Activated CD4-positive, CD25-positive, alpha-beta regulatory T cell treated with anti-CD3 and anti-CD28 coated beads, Interleukin-2, amount 50 U/mL, for 16 hours (primary cell): ENCODE data around the gene IL17RE.
"Not testable (repeated sequence)": the region's sequence is repeated elsewhere in the genome, so short reads cannot be mapped to it uniquely, and the experiment has no call there.

Source experiments
- DNase-seq: peaks from one replicate; pipeline ENCODE4 v3.0.0-alpha.2; 2020; ENCODE audit warnings: low read depth, low spot score

Gene IL17RE

DNA sequence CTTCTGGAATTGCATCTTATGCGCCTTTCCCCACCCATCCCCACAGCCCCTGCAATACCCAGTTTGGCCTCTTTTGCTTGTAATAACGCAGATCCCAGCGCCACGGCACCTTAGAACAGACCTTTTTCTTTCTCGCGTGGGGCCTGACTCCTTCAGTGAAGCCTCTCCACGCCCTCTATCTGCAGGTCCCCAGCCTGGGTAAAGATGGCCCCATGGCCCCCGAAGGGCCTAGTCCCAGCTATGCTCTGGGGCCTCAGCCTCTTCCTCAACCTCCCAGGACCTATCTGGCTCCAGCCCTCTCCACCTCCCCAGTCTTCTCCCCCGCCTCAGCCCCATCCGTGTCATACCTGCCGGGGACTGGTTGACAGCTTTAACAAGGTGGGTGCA lies 31.6 kb downstream of the IL17RE start:
- no peak for DNase-seq

DNA sequence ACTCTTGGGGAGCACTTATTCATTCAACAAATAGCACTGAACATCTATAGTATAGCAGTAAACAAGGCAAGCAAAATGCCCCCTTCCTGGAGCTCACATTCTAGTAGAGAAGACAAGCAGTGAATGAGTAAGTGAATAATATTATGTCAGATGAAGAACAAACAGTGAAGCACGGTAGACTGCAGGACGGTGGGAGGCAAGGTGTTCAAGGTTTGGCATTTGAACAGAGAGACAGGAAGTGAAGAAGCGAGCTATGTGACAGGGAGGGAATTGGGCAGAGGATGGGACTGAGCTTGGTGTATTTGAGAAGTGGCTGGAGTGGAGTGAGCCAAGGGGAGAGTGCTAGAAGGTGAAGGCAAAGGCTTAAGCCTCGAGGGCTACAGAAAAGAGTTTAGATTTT lies 32.3 kb downstream of the IL17RE start:
- no peak for DNase-seq

DNA sequence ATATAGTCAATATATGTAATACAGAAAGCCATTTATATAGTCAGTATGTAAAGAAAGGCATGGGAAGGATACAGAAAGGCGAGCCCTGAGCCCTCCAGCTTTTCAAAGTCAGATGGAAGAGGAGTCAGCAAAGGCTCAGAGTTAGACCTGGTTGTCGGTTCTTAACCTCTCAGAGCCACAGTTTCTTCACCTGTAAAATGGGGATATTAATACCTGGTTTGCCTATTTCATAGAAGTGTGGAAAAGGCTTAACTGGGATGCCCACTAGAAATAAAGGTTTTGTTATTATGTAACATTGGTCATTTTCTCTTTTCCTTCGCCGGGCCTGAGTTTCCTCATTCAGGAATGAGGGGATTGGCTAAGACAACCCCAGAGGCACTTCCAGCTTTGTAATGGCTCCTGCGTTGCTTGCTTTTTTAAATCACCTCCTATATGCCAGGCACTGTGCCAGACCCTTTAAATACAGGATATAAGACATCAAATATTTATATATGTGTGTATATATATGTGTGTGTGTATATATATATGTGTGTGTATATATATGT lies 33.4 kb downstream of the IL17RE start:
- DNase-seq, result no peak

DNA sequence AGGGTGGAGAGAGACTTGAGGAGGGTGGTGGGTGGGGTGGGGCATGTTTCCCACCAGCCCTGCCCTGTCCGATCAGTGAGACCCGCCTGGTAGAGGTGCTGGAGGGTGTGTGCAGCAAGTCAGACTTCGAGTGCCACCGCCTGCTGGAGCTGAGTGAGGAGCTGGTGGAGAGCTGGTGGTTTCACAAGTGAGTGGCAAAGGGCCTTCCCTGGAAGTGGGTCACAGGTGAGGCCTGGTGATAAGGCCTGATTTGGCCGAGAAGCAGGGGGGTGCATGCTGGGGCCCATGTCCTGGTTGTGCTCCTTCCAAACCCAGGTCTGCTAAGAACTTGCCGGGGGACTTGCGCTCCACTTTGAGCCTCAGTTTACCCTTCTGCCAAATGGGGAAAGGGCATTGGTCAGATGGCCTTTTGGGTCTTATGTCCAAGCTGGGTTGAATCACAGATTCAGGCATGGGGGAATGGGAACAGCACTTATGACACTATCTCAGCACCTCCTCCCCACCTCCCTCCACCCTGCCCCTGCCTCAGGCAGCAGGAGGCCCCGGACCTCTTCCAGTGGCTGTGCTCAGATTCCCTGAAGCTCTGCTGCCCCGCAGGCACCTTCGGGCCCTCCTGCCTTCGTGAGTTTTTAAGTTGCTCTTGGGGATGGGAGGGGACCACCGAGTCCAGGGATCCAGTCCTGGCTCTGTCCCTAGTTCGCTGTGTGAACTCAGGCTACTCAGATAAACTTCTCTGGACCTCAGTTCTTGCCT lies 35.0 kb downstream of the IL17RE start:
- no peak for DNase-seq

DNA sequence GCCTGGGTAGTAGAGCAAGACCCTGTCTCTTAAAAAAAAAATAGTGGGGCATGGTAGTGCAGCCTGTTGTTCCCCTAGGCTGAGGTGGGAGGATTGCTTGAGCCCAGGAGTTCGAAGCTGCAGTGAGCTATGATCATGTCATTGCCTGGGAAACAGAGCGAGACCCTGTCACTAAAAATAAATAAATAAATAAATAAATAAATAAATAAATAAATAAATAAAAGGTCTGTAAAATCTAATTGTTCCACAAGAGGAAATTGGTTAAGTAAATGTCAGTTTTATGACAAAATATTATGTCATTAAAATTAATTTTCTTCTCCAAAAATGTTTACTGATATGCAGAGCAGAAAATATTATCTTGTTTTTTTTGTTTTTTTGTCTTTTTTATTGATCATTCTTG lies 36.3 kb downstream of the IL17RE start:
- no peak for DNase-seq

DNA sequence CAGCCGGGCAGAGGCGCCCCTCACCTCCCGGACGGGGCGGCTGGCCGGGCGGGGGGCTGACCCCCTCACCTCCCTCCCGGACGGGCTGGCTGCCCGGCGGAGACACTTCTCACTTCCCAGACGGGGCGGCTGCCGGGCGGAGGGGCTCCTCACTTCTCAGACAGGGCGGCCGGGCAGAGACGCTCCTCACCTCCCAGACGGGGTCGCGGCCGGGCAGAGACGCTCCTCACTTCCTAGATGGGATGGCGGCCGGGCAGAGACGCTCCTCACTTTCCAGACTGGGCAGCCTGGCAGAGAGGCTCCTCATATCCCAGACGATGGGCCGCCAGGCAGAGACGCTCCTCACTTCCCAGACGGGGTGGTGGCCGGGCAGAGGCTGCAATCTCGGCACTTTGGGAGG lies 37.3 kb downstream of the IL17RE start:
- DNase-seq, result not testable (repeated sequence)

DNA sequence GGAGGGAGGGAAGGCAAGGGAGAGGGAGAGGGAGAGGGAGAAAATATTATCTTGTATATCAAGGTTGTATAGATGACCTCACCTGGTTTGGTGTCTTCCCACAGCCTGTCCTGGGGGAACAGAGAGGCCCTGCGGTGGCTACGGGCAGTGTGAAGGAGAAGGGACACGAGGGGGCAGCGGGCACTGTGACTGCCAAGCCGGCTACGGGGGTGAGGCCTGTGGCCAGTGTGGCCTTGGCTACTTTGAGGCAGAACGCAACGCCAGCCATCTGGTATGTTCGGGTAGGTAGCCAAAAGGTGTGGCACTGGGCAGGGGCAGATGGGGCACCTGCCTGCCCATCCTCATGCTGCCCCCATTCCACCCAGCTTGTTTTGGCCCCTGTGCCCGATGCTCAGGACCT lies 38.1 kb downstream of the IL17RE start:
- no peak for DNase-seq

DNA sequence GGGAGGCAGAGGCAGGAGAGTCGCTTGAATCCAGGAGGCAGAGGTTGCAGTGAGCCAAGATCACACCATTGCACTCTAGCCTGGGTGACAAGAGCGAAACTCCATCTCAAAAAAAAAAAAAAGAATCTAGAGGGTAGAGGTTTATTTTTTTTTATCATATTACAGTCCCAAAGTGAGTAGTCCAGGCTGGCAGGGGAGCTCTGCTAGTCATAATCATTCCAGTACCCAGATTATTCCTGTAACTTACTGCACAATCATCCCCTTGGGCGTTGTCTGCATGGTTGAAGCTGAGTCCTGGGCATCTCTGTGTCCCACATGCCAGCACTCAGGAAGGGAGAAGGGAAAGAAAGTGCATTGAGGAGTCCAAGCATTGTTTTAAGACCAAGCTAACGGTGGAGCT lies 39.5 kb downstream of the IL17RE start:
- no peak for DNase-seq

DNA sequence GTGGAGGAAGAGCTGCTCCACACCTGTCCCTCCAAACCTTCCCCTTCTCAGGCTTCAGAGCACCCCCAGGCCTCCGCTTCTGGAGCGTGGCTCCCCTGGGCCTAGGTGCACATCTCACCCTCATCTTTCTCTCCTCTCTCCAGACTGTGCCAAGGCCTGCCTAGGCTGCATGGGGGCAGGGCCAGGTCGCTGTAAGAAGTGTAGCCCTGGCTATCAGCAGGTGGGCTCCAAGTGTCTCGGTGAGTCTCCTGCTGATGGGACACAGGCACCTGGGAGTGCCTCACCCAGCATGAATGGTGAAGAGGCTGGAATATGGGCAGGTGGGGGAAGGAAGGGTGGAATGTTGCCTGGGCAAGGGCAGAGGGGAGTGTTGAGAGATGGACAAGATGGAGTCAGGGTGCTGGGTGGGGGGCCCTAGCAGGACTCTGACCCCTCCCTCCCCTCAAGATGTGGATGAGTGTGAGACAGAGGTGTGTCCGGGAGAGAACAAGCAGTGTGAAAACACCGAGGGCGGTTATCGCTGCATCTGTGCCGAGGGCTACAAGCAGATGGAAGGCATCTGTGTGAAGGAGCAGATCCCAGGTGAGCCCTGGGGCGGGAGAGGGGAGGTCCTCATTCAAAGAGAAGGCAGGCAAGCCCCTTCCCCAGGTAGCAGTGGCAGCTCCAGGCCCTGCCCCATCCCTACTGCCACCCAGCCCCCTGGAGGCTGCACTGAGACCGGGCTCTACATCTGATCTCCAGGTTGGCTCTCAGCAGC lies 40.5 kb downstream of the IL17RE start:
- no peak for DNase-seq

DNA sequence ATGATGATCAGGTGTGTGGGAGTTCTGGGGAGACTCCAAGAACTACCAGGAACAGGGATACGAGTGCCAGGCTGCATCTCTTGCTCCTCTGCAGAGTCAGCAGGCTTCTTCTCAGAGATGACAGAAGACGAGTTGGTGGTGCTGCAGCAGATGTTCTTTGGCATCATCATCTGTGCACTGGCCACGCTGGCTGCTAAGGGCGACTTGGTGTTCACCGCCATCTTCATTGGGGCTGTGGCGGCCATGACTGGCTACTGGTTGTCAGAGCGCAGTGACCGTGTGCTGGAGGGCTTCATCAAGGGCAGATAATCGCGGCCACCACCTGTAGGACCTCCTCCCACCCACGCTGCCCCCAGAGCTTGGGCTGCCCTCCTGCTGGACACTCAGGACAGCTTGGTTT lies 41.6 kb downstream of the IL17RE start:
- DNase-seq, result no peak

DNA sequence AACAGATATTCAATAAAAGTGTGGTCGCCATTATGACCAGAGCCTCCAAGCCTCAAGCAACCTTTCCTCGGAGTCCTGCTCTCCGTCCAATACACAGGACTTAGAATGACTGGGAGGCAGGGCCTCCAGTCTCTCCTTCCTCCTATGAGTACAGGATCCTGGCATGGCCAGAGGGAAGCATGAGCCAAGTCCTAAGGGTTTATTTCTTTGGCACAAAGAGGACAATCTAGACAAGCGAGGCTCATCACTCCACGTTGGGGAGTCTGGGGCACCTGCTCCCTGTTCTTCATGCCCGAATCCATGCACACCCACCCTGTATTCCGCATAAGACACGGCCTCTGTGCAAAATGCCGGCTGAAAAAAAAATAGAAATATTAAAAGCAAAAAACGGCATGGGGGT lies 42.7 kb downstream of the IL17RE start:
- no peak for DNase-seq

DNA sequence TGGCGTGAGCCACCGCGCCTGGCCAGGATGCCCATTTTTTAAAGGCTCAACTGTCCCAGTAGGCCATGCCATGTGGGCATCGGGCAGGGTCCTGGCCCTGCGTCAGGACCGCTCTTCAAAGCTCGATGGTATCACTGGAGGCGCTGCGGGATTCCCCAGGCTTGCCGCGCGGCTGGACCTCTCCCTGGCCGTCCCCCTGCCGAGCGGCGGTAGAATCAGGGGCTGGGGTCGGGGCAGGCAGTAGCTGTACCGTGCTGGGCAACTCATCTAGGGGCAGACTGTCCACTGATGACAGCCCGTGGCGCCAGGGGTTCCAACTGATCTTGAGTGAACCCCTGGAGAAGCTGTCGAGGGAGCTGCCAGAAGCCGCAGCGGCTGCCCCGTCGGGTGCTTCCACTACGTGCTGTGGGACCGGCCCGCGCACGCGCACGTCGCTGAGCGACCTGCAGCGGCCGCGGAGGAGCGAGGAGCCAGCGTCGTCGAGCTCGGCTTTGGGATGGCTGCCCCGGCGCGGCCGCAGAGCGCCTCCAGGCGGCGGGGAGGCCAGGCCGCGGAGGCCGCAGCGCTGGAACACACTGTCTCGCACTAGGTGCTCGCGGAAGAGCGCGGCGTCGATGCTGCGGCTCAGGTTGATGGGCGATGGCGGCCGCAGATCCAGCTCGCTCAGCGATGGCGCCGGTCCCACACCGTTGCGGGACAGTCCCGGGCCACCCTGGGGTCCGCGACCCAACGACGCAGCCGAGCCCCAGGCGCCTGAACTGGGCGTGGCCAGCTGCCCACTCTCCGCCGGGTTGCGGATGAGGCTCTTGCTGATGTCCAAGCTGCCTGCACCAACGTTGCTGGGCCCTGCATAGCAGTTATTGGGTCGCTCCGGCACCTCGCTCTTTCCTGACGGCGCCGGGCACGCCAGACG lies 43.7 kb downstream of the IL17RE start:
- DNase-seq, result peak; percentile 59

DNA sequence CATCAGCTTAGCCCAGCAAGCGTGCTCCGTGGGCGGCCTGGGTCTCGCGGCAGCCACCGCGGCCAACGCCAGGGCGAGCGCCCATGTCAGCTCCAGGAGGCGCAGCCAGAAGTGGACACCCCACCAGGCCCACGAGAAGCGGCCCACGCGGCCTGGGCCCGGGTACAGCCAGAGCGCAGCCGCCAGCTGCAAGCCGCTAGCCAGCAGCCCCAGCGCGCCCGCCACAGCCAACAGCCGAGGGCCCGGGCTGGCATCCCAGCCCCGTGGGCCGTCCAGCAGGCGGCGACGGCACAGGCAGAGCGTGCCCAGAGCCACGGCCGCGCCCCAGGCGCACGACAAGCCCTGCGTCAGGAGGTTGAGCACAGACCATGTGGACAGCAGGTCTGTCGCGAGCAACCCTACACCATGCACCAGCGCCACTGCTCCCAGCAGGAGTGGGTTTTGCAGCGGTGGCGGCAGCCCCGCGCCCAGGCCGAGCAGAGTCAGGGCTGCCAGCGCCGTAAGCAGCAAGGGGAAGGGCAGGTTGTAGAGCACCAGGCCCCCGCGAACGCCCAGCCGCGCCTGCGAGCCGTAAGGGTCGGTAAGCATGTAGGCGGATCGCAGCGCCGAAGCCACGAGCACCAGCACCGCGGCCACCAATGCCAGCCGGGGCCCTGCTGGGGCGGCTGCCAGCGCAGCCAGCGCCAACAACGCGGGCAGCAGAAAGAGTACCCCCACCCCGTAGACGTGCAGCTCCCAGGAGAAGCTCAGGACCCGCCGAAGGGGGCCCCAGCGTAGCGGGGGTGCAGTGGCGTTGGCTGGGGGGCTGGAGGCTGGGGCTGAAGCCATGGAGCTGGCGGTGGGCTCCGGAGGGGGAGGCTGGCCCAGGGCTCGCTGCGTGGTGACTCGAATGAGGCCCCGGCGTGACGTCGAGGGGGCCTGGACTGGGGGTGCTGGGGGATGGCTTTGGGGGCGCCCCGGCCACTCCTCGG lies 44.7 kb downstream of the IL17RE start:
- no peak for DNase-seq

DNA sequence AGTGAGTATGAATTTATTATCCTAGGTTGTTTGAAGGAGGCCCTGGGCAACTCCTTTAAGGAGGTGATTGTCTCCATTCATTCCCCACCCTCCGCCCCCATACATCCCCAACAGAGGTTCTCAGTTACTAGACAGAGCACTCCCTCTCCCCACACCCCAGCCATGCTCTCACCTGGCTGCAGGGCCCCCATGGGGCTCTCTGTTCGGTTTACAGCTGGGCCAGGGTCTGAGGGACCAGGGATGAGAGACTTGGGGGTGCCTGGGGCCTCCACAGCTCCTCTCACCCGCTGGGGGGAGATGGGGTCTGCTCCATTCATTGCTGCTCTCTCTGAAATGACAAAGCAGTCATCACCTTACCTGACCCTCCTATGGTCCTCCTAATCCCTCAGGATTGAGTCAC lies 45.9 kb downstream of the IL17RE start:
- DNase-seq, result no peak

DNA sequence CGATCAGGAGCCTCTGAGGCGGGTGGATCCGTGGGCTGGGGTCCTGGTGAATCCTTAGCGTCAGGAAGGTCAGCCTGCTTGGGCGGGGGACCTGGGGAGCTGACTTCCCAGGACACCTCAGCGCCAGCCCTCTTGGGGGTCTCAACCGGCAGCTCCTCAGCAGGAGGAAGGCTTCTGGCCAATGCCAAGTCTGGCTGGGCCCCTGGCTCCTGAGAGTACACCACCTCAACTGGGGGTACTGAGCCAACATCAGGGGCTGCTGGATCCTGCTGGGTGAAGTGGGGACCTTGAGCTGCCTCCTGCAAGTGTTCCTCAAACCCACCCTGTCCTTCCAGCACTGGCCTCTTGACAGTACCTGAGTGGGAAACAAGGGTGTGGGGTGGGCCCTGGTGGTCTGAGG lies 46.5 kb downstream of the IL17RE start:
- DNase-seq, result no peak

DNA sequence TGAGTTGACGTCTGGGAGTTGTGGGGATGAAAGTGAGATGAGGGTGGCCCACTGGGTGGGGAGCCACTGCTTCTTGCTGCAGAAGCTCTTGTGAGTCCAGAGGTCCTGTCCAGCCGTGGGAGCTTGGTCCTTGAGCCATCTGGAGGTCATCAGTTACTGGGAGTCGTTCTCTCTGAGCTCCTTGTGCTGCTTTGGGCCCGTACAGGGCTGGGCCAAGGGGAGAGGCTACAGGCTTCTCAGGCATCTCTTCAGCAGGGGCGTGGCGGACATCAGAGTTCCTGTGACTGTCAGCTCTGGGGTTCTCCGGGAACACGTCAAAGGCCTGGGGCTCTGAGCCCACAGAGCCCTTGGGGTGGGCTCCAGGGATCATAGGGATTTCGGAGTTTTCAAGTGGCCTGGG lies 47.0 kb downstream of the IL17RE start:
- DNase-seq, result no peak

DNA sequence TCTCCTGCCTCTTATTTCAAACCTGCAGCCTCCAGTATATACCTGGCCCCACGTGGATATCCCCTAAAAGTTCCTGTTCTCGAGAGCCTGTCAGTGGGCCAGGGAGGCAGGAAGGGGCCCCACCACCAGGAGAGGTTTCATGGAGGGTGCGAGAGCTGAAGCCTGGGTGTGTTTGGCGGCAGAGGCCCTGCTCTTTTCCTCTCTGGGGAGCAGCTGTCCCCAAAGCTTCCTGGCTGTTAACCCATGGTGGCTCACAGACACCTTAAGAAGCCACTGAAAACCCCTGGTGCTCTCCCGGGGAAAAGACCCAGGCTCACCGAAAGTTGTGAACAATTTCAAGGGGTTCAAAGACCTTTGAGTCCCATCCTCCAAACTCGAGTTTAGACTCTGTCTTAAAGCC lies 48.5 kb downstream of the IL17RE start:
- DNase-seq, result no peak

DNA sequence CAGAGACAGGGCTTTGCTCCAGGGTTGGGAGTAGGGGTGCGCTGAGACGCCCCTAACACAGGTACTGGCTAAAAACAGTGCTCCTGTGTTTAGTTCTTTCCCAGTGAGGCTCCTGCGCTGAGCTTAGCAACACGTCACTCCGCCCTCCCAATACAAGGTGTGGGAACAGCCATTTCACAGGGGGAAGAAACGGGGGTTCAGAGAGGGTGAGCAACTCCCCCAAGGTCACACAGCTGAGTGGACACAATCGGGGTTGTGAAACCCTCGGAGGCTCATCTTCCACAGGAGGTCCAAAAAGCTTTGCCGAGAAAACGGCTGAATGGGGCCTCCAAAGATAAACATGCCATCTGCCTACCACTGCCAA lies 48.9 kb downstream of the IL17RE start:
- DNase-seq, result no peak

DNA sequence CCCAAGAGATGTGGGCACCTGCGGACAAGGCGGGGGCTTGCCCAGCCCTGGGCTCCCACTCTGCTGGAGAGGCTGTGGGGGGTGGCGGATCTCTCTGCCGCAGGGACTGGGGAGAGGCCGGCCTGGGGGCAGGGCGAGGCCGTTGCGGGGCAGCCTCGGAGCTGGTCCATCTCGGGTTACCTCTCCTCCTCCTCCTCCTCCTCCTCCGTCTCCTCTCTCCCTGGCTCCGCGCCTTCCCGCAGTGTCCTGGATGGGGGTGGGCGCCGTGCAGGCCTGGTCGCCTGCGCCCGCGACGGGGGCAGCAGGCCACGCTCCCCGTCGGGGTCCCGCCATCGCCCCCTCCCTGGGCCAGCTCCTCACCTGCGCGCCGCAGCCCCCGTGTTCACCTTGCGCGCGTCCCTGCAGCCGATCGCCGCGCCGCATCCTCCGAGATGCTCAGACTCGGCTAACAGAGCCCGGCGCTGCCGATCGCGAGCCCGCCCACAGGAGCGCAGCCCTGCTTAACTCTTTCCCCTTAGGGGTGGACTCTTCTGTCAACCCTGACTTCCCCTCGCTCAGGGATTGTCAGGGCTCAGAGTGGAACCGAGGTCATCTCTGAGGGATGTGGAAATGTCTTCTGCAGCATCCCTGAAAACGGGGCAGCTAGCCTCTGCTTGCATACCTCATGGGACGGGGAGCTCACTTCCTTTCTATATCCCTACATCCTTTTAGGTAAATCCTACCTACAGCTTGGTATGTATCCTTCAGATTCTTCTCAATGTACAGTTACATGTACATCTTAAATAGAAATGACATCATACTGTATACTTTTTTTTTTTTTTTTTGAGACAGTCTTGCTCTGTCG lies 49.5 kb downstream of the IL17RE start, which contains the start of gene PRRT3:
PRRT3 (minus strand) TSS at position 447 of the 844 bp plus-strand sequence. CDS start 2,293 bp downstream, outside the sequence.
- no peak for DNase-seq

DNA sequence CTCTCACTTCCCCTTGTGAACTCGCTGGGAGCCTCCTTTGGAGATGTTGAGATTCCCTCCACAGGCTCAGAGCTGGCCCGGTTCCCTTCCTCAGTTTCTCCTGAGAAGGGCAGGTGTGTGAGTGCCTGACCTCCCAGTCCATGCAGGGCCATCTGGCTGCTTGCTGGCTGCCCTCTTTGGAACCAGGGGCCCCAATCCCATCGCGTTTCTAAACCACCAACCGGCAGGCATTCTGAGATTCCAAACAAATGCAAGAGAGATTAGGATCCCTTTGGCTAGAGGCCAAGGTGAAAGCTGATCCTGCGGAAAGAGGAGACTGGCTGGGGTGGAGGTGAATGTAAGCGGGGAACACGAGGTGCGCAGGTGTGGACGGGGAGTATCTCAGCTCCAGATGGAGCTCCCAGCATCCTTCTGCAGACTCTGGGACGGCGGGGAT lies 52.4 kb downstream of the IL17RE start:
- no peak for DNase-seq
